NCI-H2196 treated with DMSO at 0.1 percent for 48 hours (cell line): Measurements from ENCODE around the gene MYH16.
"Not testable (repeated sequence)": the region's sequence is repeated elsewhere in the genome, so short reads cannot be mapped to it uniquely, and the experiment has no call there.

Experiments used
- DNase-seq: peaks from one replicate; lab custom pipeline; 2025; ENCODE audit not compliant: unreplicated experiment; lab: John Stamatoyannopoulos, UW

The MYH16 gene

GRCh38 chr7:99257675-99258074 lies 15.0 kb upstream of the MYH16 start:
- DNase-seq = no peak

- DNase-seq = no peak
Measured at GRCh38 chr7:99258501-99258900, 14.1 kb upstream of the MYH16 start.

GRCh38 chr7:99260395-99260794 lies 12.2 kb upstream of the MYH16 start:
- no peak for DNase-seq

- DNase-seq = no peak
Measured at GRCh38 chr7:99261646-99262045, 11.0 kb upstream of the MYH16 start.

- DNase-seq = no peak
Measured at GRCh38 chr7:99265848-99266480, 6.7 kb upstream of the MYH16 start.

GRCh38 chr7:99267481-99267840 lies 5.2 kb upstream of the MYH16 start:
- DNase-seq = no peak

- no peak for DNase-seq
Measured at GRCh38 chr7:99267841-99268576, 4.6 kb upstream of the MYH16 start.

GRCh38 chr7:99268577-99268908 lies 4.1 kb upstream of the MYH16 start:
- DNase-seq = no peak

GRCh38 chr7:99270702-99271101 lies 1.9 kb upstream of the MYH16 start:
- DNase-seq = no peak

- not testable (repeated sequence) for DNase-seq
Measured at GRCh38 chr7:99273561-99273960, 922 bp downstream of the MYH16 start.

- not testable (repeated sequence) for DNase-seq
Measured at GRCh38 chr7:99274908-99275307, 2.3 kb downstream of the MYH16 start.

GRCh38 chr7:99275496-99275895 lies 2.9 kb downstream of the MYH16 start:
- no peak for DNase-seq

- DNase-seq = no peak
Measured at GRCh38 chr7:99278180-99278579, 5.5 kb downstream of the MYH16 start.

- not testable (repeated sequence) for DNase-seq
Measured at GRCh38 chr7:99284165-99284564, 11.5 kb downstream of the MYH16 start.

- DNase-seq = no peak
Measured at GRCh38 chr7:99287779-99288534, 15.3 kb downstream of the MYH16 start.

- no peak for DNase-seq
Measured at GRCh38 chr7:99289185-99289584, 16.5 kb downstream of the MYH16 start.

- DNase-seq = not testable (repeated sequence)
Measured at GRCh38 chr7:99290148-99290547, 17.5 kb downstream of the MYH16 start.

- DNase-seq = no peak
Measured at GRCh38 chr7:99290980-99291607, 18.5 kb downstream of the MYH16 start.

GRCh38 chr7:99292127-99292526 lies 19.5 kb downstream of the MYH16 start:
- DNase-seq = no peak

GRCh38 chr7:99293167-99293566 lies 20.5 kb downstream of the MYH16 start:
- DNase-seq = no peak

- no peak for DNase-seq
Measured at GRCh38 chr7:99293650-99294049, 21.0 kb downstream of the MYH16 start.

GRCh38 chr7:99296471-99296870 lies 23.8 kb downstream of the MYH16 start:
- DNase-seq = no peak
